ENCODE measurements around the gene ATP5F1E. TPM values are rescaled to one million over a fixed set of nuclear protein-coding genes. Genes with fewer than 3 reads are reported as not detected.

The ATP5F1E gene
- total and polyA plus RNA-seq, 2 experiments from 2014 or later, result 12.9 to 211 TPM

GRCh38 chr20:59077705-59078104 is 45.6 kb upstream of the ATP5F1E start:
- Mint-ChIP-seq H3K27ac (no peak overlapping the region), H3K4me3 (no peak overlapping the region), H3K36me3 (ENCODE audit: low read depth) (no peaks in the 10 kb centered on the region), H3K27me3 (ENCODE audit: insufficient read depth, low read depth, poor library complexity) (peaks cover 3% of the 10 kb centered on the region), H3K4me1 (peaks cover 5% of the 10 kb centered on the region; the same call in 2 of the 3 replicates), H3K9me3 (no peaks in the 10 kb centered on the region)
- no peaks in the 10 kb centered on the region for H3K27me3 ChIP-seq (ENCODE audit: insufficient read depth)
- H3K27ac ChIP-seq (ENCODE audit: low read depth), result no peak overlapping the region
- H3K4me3 ChIP-seq, result no peak overlapping the region
- no peak for DNase-seq (ENCODE audit: low spot score)
- no peaks in the 10 kb centered on the region for H3K9me2 ChIP-seq (ENCODE audit: insufficient read depth)
- ATAC-seq, result no peak
- no peaks in the 10 kb centered on the region for H3K36me3 ChIP-seq (ENCODE audit: insufficient read depth)
- H4K20me1 ChIP-seq (replicated peaks; ENCODE audit: insufficient read depth), result no peaks in the 10 kb centered on the region
- TF ChIP-seq NANOG (IDR thresholded peaks at IDR 0.05; ENCODE audit: borderline replicate concordance) (no peak), ZNF331 (CRISPR knock-in tag; IDR thresholded peaks at IDR 0.05; ENCODE audit: low read depth) (no peak), ZNF114 (CRISPR knock-in tag; IDR thresholded peaks at IDR 0.05) (no peak), EZH2phosphoT487 (IDR thresholded peaks at IDR 0.05; ENCODE audit: unreplicated experiment) (no peak), EZH2 (IDR thresholded peaks at IDR 0.05; ENCODE audit: low read depth, unreplicated experiment) (no peak), STAT1 (IDR thresholded peaks at IDR 0.05; ENCODE audit: unreplicated experiment) (no peak), POLR2AphosphoS5 (IDR thresholded peaks at IDR 0.05; ENCODE audit: low read depth) (no peak), ZNF462 (CRISPR knock-in tag; IDR thresholded peaks at IDR 0.05) (no peak), JUNB (IDR thresholded peaks at IDR 0.05; ENCODE audit: unreplicated experiment) (no peak), CTCF (conservative IDR thresholded peaks at IDR 0.05; ENCODE audit: low read depth in 2 of 2) (no peak), ETS1 (IDR thresholded peaks at IDR 0.05) (no peak), CREB1 (CRISPR knock-in tag; IDR thresholded peaks at IDR 0.05; ENCODE audit: low read depth) (no peak), REST (IDR thresholded peaks at IDR 0.05; ENCODE audit: unreplicated experiment) (no peak)
- no peak overlapping the region for H3K4me2 ChIP-seq
- no peaks in the 10 kb centered on the region for H3K4me1 ChIP-seq (ENCODE audit: insufficient read depth)
- H3F3A ChIP-seq (replicated peaks; ENCODE audit: low read depth), result no peaks in the 10 kb centered on the region
- no peaks in the 10 kb centered on the region for H3K79me2 ChIP-seq (replicated peaks; ENCODE audit: insufficient read depth)
- no peak overlapping the region for H2AFZ ChIP-seq
